ENCODE measurements around the gene ASIC2. TPM values are rescaled to one million over a fixed set of nuclear protein-coding genes. Genes with fewer than 3 reads are reported as not detected.

ASIC2 gene
- total RNA-seq, 2 experiments from 2014 or later = not detected

GRCh38 chr17:33209671-33210070, 83.4 kb downstream of the ASIC2 start:
- no peak for TF ChIP-seq CTCF (IDR thresholded peaks at IDR 0.05)
- Mint-ChIP-seq H3K36me3 (ENCODE audit: low read depth) (no peaks in the 10 kb centered on the region), H3K27me3 (peaks cover 32% of the 10 kb centered on the region), H3K27ac (no peak overlapping the region), H3K4me3 (no peak overlapping the region), H3K9me3 (no peaks in the 10 kb centered on the region), H3K4me1 (ENCODE audit: low read depth) (no peaks in the 10 kb centered on the region)
- ATAC-seq (ENCODE audit: poor library complexity) (no peak), DNase-seq (no peak)
- H3K4me1 ChIP-seq (ENCODE audit: insufficient read depth, low read length) = no peaks in the 10 kb centered on the region
- H3K9me3 ChIP-seq (ENCODE audit: control insufficient read depth in 1 of 2, insufficient read depth in 1 of 2, low read length in 2 of 2) = no peaks in the 10 kb centered on the region
- POLR2A ChIA-PET = no interaction called here
- CTCF ChIA-PET = no interaction called here
- no peaks in the 10 kb centered on the region for H3K36me3 ChIP-seq (ENCODE audit: insufficient read depth, low read length)
- no peaks in the 10 kb centered on the region for H3K27me3 ChIP-seq (ENCODE audit: control insufficient read depth in 1 of 2, insufficient read depth in 2 of 2, low read length in 2 of 2)
- H3K4me3 ChIP-seq (ENCODE audit: low read length) = no peak overlapping the region
- intact Hi-C loops (cut with DNase I, micrococcal nuclease) = no loop called here
- H3K27ac ChIP-seq (ENCODE audit: low read depth in 1 of 2, low read length in 2 of 2) = no peak overlapping the region

GRCh38 chr17:33207231-33207630, 85.9 kb downstream of the ASIC2 start:
- TF ChIP-seq CTCF (IDR thresholded peaks at IDR 0.05) = no peak
- Histone ChIP-seq H3K36me3 (ENCODE audit: insufficient read depth, low read length) (no peaks in the 10 kb centered on the region), H3K27me3 (ENCODE audit: control insufficient read depth in 1 of 2, insufficient read depth in 2 of 2, low read length in 2 of 2) (no peaks in the 10 kb centered on the region), H3K4me3 (ENCODE audit: low read length) (no peak overlapping the region), H3K4me1 (ENCODE audit: insufficient read depth, low read length) (no peaks in the 10 kb centered on the region), H3K9me3 (ENCODE audit: control insufficient read depth in 1 of 2, insufficient read depth in 1 of 2, low read length in 2 of 2) (no peaks in the 10 kb centered on the region), H3K27ac (ENCODE audit: low read depth in 1 of 2, low read length in 2 of 2) (no peak overlapping the region)
- ChIA-PET CTCF (no interaction called here), POLR2A (no interaction called here)
- Mint-ChIP-seq H3K9me3 (no peaks in the 10 kb centered on the region), H3K4me3 (no peak overlapping the region), H3K27me3 (peaks cover 42% of the 10 kb centered on the region), H3K4me1 (ENCODE audit: low read depth) (no peaks in the 10 kb centered on the region), H3K27ac (no peak overlapping the region), H3K36me3 (ENCODE audit: low read depth) (no peaks in the 10 kb centered on the region)
- ATAC-seq (ENCODE audit: poor library complexity) = no peak
- DNase-seq = no peak
- intact Hi-C loops (cut with DNase I, micrococcal nuclease) = no loop called here

- ATAC-seq (ENCODE audit: poor library complexity) (no peak), DNase-seq (no peak)
- Mint-ChIP-seq H3K4me1 (ENCODE audit: low read depth) (no peaks in the 10 kb centered on the region), H3K27me3 (peaks cover 34% of the 10 kb centered on the region), H3K27ac (no peak overlapping the region), H3K36me3 (ENCODE audit: low read depth) (no peaks in the 10 kb centered on the region), H3K4me3 (no peak overlapping the region), H3K9me3 (no peaks in the 10 kb centered on the region)
- H3K9me3 ChIP-seq (ENCODE audit: control insufficient read depth in 1 of 2, insufficient read depth in 1 of 2, low read length in 2 of 2) = no peaks in the 10 kb centered on the region
- ChIA-PET CTCF (no interaction called here), POLR2A (no interaction called here)
- intact Hi-C loops (cut with DNase I, micrococcal nuclease) = no loop called here
- no peak overlapping the region for H3K27ac ChIP-seq (ENCODE audit: low read depth in 1 of 2, low read length in 2 of 2)
- H3K27me3 ChIP-seq (ENCODE audit: control insufficient read depth in 1 of 2, insufficient read depth in 2 of 2, low read length in 2 of 2) = no peaks in the 10 kb centered on the region
- H3K4me1 ChIP-seq (ENCODE audit: insufficient read depth, low read length) = no peaks in the 10 kb centered on the region
- no peak overlapping the region for H3K4me3 ChIP-seq (ENCODE audit: low read length)
- no peak for TF ChIP-seq CTCF (IDR thresholded peaks at IDR 0.05)
- H3K36me3 ChIP-seq (ENCODE audit: insufficient read depth, low read length) = no peaks in the 10 kb centered on the region
Measured at GRCh38 chr17:33205552-33205951, 87.5 kb downstream of the ASIC2 start.

All from CD4-positive, alpha-beta T cell (primary cell).